Astrocyte of the spinal cord (primary cell): ENCODE data around the gene STS.
A peak's percentile ranks its signal among the peaks of the same experiment; 100 is the strongest.
"Not testable (repeated sequence)": the region's sequence is repeated elsewhere in the genome, so short reads cannot be mapped to it uniquely, and the experiment has no call there.

Experiments
- DNase-seq: peaks from one replicate; pipeline ENCODE4 v3.0.0; 2011; ENCODE audit warnings: low read depth, low spot score
- H3K4me3 ChIP-seq: 2 replicates; pipeline ENCODE4 v1.5.1; 2011; ENCODE audit warnings: low read depth, mild to moderate bottlenecking, low read length, moderate library complexity
- in situ Hi-C: cut with HindIII; loops from 2 replicates; pipeline ENCODE4 v1.10.0; 2017; ENCODE audit warnings: low sequenced_read_pairs
- TF ChIP-seq, protein P1 (sequence below): IDR thresholded peaks from 2 replicates; pipeline ENCODE4 v1.5.1; 2012; ENCODE audit warnings: low read depth, mild to moderate bottlenecking, low read length, inconsistent platforms

STS gene

DNA sequence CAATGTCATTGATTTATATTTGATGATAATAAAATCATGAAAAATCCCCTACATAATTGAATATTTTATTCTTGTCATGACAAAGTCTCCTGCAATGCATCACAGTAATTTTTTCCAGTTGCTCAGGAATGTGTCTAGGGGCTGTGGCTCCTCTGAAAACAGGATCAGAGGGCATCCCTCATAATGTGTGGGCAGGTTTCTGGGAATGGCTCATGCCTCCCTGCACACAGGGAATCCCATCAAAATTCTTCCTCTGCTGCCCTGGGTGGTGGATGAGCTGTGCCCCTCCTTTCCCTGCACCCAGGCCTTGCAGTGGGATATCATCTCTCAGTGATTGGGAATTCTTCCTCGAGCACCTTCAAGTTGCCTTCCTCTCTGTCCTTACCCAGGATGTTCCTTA, 20.9 kb downstream of the STS start:
- DNase-seq = no peak
- H3K4me3 ChIP-seq = no peak overlapping the region
- in situ Hi-C loops = no loop called here
- TF ChIP-seq, protein P1, sequence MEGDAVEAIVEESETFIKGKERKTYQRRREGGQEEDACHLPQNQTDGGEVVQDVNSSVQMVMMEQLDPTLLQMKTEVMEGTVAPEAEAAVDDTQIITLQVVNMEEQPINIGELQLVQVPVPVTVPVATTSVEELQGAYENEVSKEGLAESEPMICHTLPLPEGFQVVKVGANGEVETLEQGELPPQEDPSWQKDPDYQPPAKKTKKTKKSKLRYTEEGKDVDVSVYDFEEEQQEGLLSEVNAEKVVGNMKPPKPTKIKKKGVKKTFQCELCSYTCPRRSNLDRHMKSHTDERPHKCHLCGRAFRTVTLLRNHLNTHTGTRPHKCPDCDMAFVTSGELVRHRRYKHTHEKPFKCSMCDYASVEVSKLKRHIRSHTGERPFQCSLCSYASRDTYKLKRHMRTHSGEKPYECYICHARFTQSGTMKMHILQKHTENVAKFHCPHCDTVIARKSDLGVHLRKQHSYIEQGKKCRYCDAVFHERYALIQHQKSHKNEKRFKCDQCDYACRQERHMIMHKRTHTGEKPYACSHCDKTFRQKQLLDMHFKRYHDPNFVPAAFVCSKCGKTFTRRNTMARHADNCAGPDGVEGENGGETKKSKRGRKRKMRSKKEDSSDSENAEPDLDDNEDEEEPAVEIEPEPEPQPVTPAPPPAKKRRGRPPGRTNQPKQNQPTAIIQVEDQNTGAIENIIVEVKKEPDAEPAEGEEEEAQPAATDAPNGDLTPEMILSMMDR = no peak

DNA sequence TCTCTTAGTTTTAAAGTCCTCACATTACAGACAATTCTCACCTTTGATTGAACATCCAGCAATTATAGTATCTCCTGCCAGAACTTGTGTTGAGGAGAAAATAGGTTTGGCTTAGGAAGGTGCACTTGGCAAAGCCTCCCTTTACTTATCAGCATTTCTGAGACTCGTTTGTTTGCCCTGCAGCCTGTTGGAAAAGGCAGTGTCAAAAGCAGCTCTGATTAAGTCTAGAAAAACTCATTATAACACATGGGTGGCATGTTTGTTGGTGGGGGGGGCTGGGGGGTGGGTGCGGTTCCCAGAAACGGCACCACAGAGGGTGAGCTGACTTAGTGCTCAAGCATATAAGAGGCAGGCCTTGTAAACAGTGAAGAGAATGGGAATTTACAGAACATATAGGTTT, 22.1 kb downstream of the STS start:
- TF ChIP-seq, protein P1 = no peak
- no peak for DNase-seq
- H3K4me3 ChIP-seq = no peak overlapping the region
- in situ Hi-C loops = no loop called here

DNA sequence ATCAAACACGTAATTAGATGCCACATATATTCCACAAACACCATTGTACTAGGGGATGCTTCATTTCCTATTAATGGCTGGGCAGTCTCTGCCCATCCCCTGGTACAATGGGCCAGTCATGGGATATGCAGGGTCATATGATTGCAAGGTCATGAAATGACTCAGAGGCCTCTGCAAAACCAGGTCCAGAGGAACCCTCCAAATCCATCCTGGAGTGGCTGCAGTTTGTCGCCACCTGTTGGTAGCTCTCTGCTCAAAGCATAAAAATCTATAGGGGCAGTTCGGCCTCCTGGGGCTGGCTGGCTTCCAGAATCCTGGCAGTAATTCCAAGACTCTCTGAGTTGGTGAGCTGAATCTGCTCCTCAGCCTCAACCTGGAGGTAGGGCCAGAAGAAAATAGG, 23.4 kb downstream of the STS start:
- in situ Hi-C loops = no loop called here

DNA sequence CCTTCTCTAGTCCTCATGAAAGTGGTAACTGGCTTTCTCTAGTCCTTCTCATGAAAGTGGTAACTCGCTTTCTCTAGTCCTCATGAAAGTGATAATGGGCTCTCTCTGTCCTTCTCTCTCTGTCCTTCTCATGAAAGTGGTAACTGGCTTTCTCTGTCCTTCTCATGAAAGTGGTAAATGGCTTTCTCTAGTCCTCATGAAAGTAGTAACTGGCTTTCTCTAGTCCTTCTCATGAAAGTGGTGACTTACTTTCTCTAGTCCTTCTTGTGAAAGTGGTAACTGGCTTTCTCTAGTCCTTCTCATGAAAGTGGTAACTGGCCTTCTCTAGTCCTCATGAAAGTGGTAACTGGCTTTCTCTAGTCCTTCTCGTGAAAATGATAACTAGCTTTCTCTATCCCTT, 31.3 kb downstream of the STS start:
- DNase-seq, H3K4me3 ChIP-seq, in situ Hi-C loops: not testable (repeated sequence)

More for the DNA sequence above, 23.4 kb downstream of the STS start:
- H3K4me3 ChIP-seq = no peak overlapping the region
- no peak for DNase-seq
- TF ChIP-seq, protein P1 = peak; percentile 37

DNA sequence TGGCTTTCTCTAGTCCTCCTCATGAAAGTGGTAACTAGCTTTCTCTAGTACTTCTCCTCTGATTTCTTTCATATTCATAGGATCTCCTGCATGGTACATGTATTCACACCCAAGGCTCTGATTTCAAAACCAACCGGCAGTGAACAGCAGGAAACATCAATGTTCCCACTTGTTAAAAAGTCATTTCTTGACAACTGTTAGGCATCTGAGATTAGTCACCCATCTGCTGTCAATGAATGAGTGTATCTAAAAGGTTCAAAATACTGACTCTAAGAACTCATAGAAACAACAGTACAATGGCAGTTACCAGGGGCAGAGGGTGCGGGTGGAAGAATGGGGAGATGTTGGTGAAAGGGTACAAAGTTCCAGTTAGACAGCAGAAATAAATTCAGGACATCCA, 31.9 kb downstream of the STS start:
- in situ Hi-C loops = no loop called here
- TF ChIP-seq, protein P1 = no peak
- DNase-seq = no peak
- no peak overlapping the region for H3K4me3 ChIP-seq

DNA sequence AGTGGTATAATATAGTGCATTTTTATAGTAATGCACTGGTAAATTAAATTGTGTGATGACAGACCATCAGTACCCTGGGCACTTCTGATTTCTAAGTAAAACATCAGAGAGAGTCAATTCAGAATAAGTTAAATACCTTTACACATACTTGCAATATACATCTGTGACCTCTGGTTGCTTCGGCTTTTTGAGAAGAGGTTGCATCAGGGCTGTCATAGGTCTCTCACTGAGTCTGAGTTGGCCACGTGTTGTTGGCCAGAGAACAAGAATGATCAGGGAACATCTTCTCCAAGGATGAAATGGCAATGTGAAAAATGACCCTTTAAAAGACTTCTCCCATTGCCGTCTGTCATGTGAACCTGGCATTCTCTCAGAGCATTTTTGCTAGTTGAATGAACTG, 37.3 kb downstream of the STS start:
- in situ Hi-C loops = no loop called here
- DNase-seq = no peak
- H3K4me3 ChIP-seq = no peak overlapping the region
- TF ChIP-seq, protein P1 = no peak

DNA sequence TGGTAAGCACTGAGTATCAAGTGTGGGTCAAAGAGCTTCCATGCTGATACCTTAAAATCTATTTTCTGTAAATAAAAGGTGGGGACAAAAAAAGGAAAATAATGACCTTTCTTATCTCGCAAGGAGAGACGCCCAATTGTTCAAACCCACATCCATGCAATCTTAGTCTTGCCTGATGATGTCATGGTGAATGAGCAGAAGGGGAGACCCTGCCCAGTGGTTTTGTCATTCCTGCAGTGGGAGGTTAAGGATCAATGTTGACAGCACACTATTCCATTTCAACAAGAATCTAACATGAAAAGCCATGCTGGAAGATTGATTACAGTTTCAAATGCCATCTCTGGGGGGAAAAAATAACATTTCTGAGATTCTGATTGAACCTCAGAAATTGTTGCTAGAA, 41.2 kb downstream of the STS start:
- no peak overlapping the region for H3K4me3 ChIP-seq
- in situ Hi-C loops = no loop called here
- TF ChIP-seq, protein P1 = no peak
- no peak for DNase-seq
